Keratinocyte (primary cell): Measurements from ENCODE around the gene COPZ1. TPM values are rescaled to one million over a fixed set of nuclear protein-coding genes. Genes with fewer than 3 reads are reported as not detected.

Source experiments
- DNase-seq: peaks from one replicate; pipeline ENCODE4 v3.0.0-alpha.2; 2011; ENCODE audit warnings: low read depth, missing footprints, low spot score
- FAIRE-seq: peaks from 2 replicates; lab custom pipeline; 2011; peaks lifted over from hg19 to GRCh38; lab: Jason Lieb, UNC
- H2AFZ ChIP-seq: 2 replicates; pipeline ENCODE4 v1.6.0; 2012; ENCODE audit warnings: low read length, control low read depth, inconsistent platforms; ENCODE audit not compliant: control insufficient read depth
- H3K27ac ChIP-seq: 2 replicates; pipeline ENCODE4 v1.5.1; 2011; ENCODE audit warnings: low read length; ENCODE audit not compliant: control insufficient read depth, insufficient read depth
- H3K27me3 ChIP-seq: 3 replicates; pipeline ENCODE4 v1.6.0; 2011; ENCODE audit warnings: low read length; ENCODE audit not compliant: control insufficient read depth, insufficient read depth; ENCODE audit errors: extremely low read depth
- H3K36me3 ChIP-seq, 2 experiments: 2 replicates in 1 of 2; 3 replicates in 1 of 2; pipeline ENCODE4 v1.5.1; 2011; ENCODE audit warnings: low read length in 2 of 2, mild to moderate bottlenecking in 1 of 2; ENCODE audit not compliant: control insufficient read depth in 2 of 2, insufficient read depth in 2 of 2; ENCODE audit errors: extremely low read depth in 1 of 2
- H3K4me1 ChIP-seq: 3 replicates; pipeline ENCODE4 v1.5.1; 2011; ENCODE audit warnings: low read length; ENCODE audit not compliant: control insufficient read depth, insufficient read depth; ENCODE audit errors: extremely low read depth
- H3K4me2 ChIP-seq: 3 replicates; pipeline ENCODE4 v1.6.0; 2011; ENCODE audit warnings: low read depth, low read length; ENCODE audit not compliant: control insufficient read depth, insufficient read depth; ENCODE audit errors: extremely low read depth
- H3K4me3 ChIP-seq, 3 experiments: fragments of 200-600 bp in 1 of 3; sonication (generic) in 1 of 3; 2 replicates in 2 of 3; 3 replicates in 1 of 3; pipeline ENCODE4 v1.5.1; 2011 to 2016; ENCODE audit warnings: low read length in 3 of 3, mild to moderate bottlenecking in 3 of 3, control low read depth in 2 of 3, inconsistent platforms in 1 of 3, low read depth in 1 of 3, mixed read lengths in 1 of 3, mixed run types in 1 of 3, moderate library complexity in 1 of 3; ENCODE audit not compliant: control insufficient read depth in 2 of 3, insufficient read depth in 2 of 3; ENCODE audit errors: extremely low read depth in 1 of 3
- H3K79me2 ChIP-seq: 2 replicates; pipeline ENCODE4 v1.6.0; 2012; ENCODE audit warnings: low read length; ENCODE audit not compliant: control insufficient read depth, insufficient read depth
- H3K9ac ChIP-seq: 3 replicates; pipeline ENCODE4 v1.6.0; 2011; ENCODE audit warnings: low read length; ENCODE audit not compliant: control insufficient read depth, insufficient read depth; ENCODE audit errors: extremely low read depth
- H3K9me1 ChIP-seq: 3 replicates; pipeline ENCODE4 v1.6.0; 2011; ENCODE audit warnings: low read length; ENCODE audit not compliant: control insufficient read depth, insufficient read depth; ENCODE audit errors: extremely low read depth
- H3K9me3 ChIP-seq: 2 replicates; pipeline ENCODE4 v1.5.1; 2012; ENCODE audit warnings: low read depth, low read length; ENCODE audit not compliant: control insufficient read depth
- H4K20me1 ChIP-seq: 3 replicates; pipeline ENCODE4 v1.6.0; 2011; ENCODE audit warnings: low read length; ENCODE audit not compliant: control insufficient read depth, insufficient read depth; ENCODE audit errors: extremely low read depth
- CTCF ChIP-seq, 3 experiments: IDR thresholded peaks in 1 of 3; conservative IDR thresholded peaks in 1 of 3; optimal IDR thresholded peaks in 1 of 3; 2 replicates in 2 of 3; 3 replicates in 1 of 3; pipeline versions ENCODE3 to v1.5.1; 2011; ENCODE audit warnings: low read length in 3 of 3, mild to moderate bottlenecking in 3 of 3, moderate library complexity in 2 of 3, control low read depth in 1 of 3, inconsistent platforms in 1 of 3; ENCODE audit not compliant: insufficient read depth in 2 of 3; ENCODE audit errors: extremely low read depth in 1 of 3
- EZH2 ChIP-seq: IDR thresholded peaks from one replicate; pipeline ENCODE4 v1.6.1; 2012; ENCODE audit warnings: inconsistent platforms, mild to moderate bottlenecking, low read length, moderate library complexity
- dilution Hi-C: fragments of 300-500 bp; cut with MboI; formaldehyde crosslinking; loops from one replicate; pipeline ENCODE4 v1.7.0; 2020; ENCODE audit warnings: low sequenced_read_pairs; ENCODE audit not compliant: extremely low pct_ligation_motif_present
- polyA plus RNA-seq, 5 experiments: library from polyadenylated mRNA; depleted of rRNA in 3 of 5; stranded (reverse) in 3 of 5; stranded (forward) in 1 of 5; unstranded in 1 of 5; fragments of >200 nt; gene quantifications; 1 replicate in 1 of 5; 2 replicates in 3 of 5; 3 replicates in 1 of 5; pipeline versions ENCODE4 v1.2.1 to v1.2.3, GENCODE V29; 2011 to 2012; ENCODE audit warnings: missing spikeins in 2 of 5, low read depth in 1 of 5, low replicate concordance in 1 of 5

COPZ1 gene
- polyA plus RNA-seq, 1 donor (not counting 4 experiments of a cell fraction or from before 2014, with no cell fraction given): 280 TPM

GRCh38 chr12:54363047-54363446 is 38.1 kb downstream of the COPZ1 start:
- H2AFZ ChIP-seq: no peak overlapping the region
- no peaks in the 10 kb centered on the region for H3K27me3 ChIP-seq
- H4K20me1 ChIP-seq: no peaks in the 10 kb centered on the region
- H3K4me3 ChIP-seq: no peak overlapping the region
- no peak overlapping the region for H3K4me2 ChIP-seq
- no peaks in the 10 kb centered on the region for H3K79me2 ChIP-seq
- H3K27ac ChIP-seq: no peak overlapping the region
- peaks cover 0 to under 1% of the 10 kb centered on the region in 2 experiments for H3K36me3 ChIP-seq
- no peaks in the 10 kb centered on the region for H3K9me3 ChIP-seq
- H3K9me1 ChIP-seq: no peaks in the 10 kb centered on the region
- H3K4me1 ChIP-seq: peaks cover 21% of the 10 kb centered on the region
- FAIRE-seq (no peak), DNase-seq (no peak)
- H3K9ac ChIP-seq: no peak overlapping the region
- dilution Hi-C loops: no loop called here
- TF ChIP-seq EZH2 (no peak), CTCF (optimal IDR thresholded peaks at IDR 0.05 in 1 of 3, IDR thresholded peaks at IDR 0.05 in 1 of 3, conservative IDR thresholded peaks at IDR 0.05 in 1 of 3; ENCODE audit: extremely low read depth in 1 of 3, insufficient read depth in 2 of 3, low read length in 3 of 3) (no peak)

GRCh38 chr12:54363618-54364017 is 38.7 kb downstream of the COPZ1 start:
- dilution Hi-C loops: no loop called here
- no peaks in the 10 kb centered on the region for H3K9me1 ChIP-seq
- H4K20me1 ChIP-seq: no peaks in the 10 kb centered on the region
- no peak for FAIRE-seq
- no peaks in the 10 kb centered on the region for H3K9me3 ChIP-seq
- H3K27me3 ChIP-seq: no peaks in the 10 kb centered on the region
- peaks cover 0 to 6% of the 10 kb centered on the region in 2 experiments for H3K36me3 ChIP-seq
- no peak overlapping the region for H3K4me3 ChIP-seq
- H3K27ac ChIP-seq: no peak overlapping the region
- no peak overlapping the region for H3K4me2 ChIP-seq
- no peak for DNase-seq
- H3K4me1 ChIP-seq: peaks cover 20% of the 10 kb centered on the region
- H2AFZ ChIP-seq: no peak overlapping the region
- H3K9ac ChIP-seq: no peak overlapping the region
- H3K79me2 ChIP-seq: no peaks in the 10 kb centered on the region
- TF ChIP-seq EZH2: no peak
- no peak for TF ChIP-seq CTCF (optimal IDR thresholded peaks at IDR 0.05 in 1 of 3, IDR thresholded peaks at IDR 0.05 in 1 of 3, conservative IDR thresholded peaks at IDR 0.05 in 1 of 3; ENCODE audit: extremely low read depth in 1 of 3, insufficient read depth in 2 of 3, low read length in 3 of 3)
